Measurements from ENCODE around the gene PHLDB3. TPM values are rescaled to one million over a fixed set of nuclear protein-coding genes. Genes with fewer than 3 reads are reported as not detected.

Gene PHLDB3
- polyA plus RNA-seq, 2 of the 4 experiments (the other 2 are of a cell fraction) = 5.5 to 12.0 TPM

- WGBS (ENCODE audit: missing lambda C conversion rate) = 1% methylated on average over 28 of the region's 47 CpGs
- peak; percentile 96 for TF ChIP-seq MAX (IDR thresholded peaks at IDR 0.05)
- 0 out of 2 replicates have a peak, but pooled peaks have one; percentile 3 for TF ChIP-seq EHF (CRISPR knock-in tag; IDR thresholded peaks at IDR 0.05)
- TF ChIP-seq FOSB (CRISPR knock-in tag; IDR thresholded peaks at IDR 0.05) = no peak
- TF ChIP-seq, protein P1, sequence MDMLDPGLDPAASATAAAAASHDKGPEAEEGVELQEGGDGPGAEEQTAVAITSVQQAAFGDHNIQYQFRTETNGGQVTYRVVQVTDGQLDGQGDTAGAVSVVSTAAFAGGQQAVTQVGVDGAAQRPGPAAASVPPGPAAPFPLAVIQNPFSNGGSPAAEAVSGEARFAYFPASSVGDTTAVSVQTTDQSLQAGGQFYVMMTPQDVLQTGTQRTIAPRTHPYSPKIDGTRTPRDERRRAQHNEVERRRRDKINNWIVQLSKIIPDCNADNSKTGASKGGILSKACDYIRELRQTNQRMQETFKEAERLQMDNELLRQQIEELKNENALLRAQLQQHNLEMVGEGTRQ (IDR thresholded peaks at IDR 0.05) = 0 out of 2 replicates have a peak, but pooled peaks have one; percentile 18
- TF ChIP-seq KDM1A (IDR thresholded peaks at IDR 0.05; ENCODE audit: low read depth) = no peak
- 0 out of 2 replicates have a peak, but pooled peaks have one; percentile 63 for TF ChIP-seq TFCP2L1 (CRISPR knock-in tag; IDR thresholded peaks at IDR 0.05)
- TF ChIP-seq HEYL (CRISPR knock-in tag; IDR thresholded peaks at IDR 0.05) = no peak
- TF ChIP-seq JUN (IDR thresholded peaks at IDR 0.05) = peak; percentile 32 to 57; a peak in 3 of 5 replicates
- no peak for TF ChIP-seq NFE2L2 (conservative IDR thresholded peaks at IDR 0.05; ENCODE audit: low read length)
- TF ChIP-seq, protein P2, sequence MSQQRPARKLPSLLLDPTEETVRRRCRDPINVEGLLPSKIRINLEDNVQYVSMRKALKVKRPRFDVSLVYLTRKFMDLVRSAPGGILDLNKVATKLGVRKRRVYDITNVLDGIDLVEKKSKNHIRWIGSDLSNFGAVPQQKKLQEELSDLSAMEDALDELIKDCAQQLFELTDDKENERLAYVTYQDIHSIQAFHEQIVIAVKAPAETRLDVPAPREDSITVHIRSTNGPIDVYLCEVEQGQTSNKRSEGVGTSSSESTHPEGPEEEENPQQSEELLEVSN (IDR thresholded peaks at IDR 0.05; ENCODE audit: borderline replicate concordance, low read depth) = peak; percentile 95
- TF ChIP-seq RNF2 (IDR thresholded peaks at IDR 0.05; ENCODE audit: borderline replicate concordance, low read depth) = no peak
- TF ChIP-seq CHD4 (IDR thresholded peaks at IDR 0.05; ENCODE audit: borderline replicate concordance) = no peak
- TF ChIP-seq PBX3 (IDR thresholded peaks at IDR 0.05) = no peak
- TF ChIP-seq POLR2A (IDR thresholded peaks at IDR 0.05; ENCODE audit: low read length) = peak; percentile 79
- TF ChIP-seq MAFK (IDR thresholded peaks at IDR 0.05; ENCODE audit: partially characterized antibody) = peak; percentile 28
- TF ChIP-seq PHF8 (IDR thresholded peaks at IDR 0.05; ENCODE audit: borderline replicate concordance, low read depth) = 0 out of 2 replicates have a peak, but pooled peaks have one; percentile 31
- TF ChIP-seq SMC3 (IDR thresholded peaks at IDR 0.05) = no peak
- TF ChIP-seq RARB (CRISPR knock-in tag; IDR thresholded peaks at IDR 0.05) = no peak
- TF ChIP-seq MYC (IDR thresholded peaks at IDR 0.05; ENCODE audit: borderline replicate concordance, low read length) = peak; percentile 2; the same call in 1 of the 2 replicates
- no peak for TF ChIP-seq HES2 (IDR thresholded peaks at IDR 0.05)
- no peak for TF ChIP-seq CBX2 (IDR thresholded peaks at IDR 0.05; ENCODE audit: borderline replicate concordance, low read depth)
- no peak for TF ChIP-seq HOXA7 (CRISPR knock-in tag; IDR thresholded peaks at IDR 0.05)
- no peak for TF ChIP-seq EHMT2 (IDR thresholded peaks at IDR 0.05; ENCODE audit: low read depth)
- TF ChIP-seq BHLHE40 (IDR thresholded peaks at IDR 0.05; ENCODE audit: low read depth, low read length) = no peak
- POLR2A ChIA-PET = interaction anchor here (0.6 to 2.6 kb wide), 17 partner anchors 11 to 842 kb away, joined by 3 to 21 read pairs (median 5); partner anchors contain the start of genes IRGQ, PHLDB3, PINLYP and SMG9
- CTCF ChIA-PET = interaction anchor here (0.5 to 15.3 kb wide), 16 partner anchors 9 to 1076 kb away, joined by 3 to 167 read pairs (median 4); partner anchors contain the start of genes IRGQ, PHLDB3 and ZNF576
- FAIRE-seq (peak; percentile 98), ATAC-seq (peak; percentile 70 to 83), DNase-seq (ENCODE audit: low read depth in 1 of 2, low spot score in 1 of 2) (peak; percentile 95 to 99)
- Histone ChIP-seq H3K27ac (peak within 1 kb of the TSS; percentile 90 to 93), H3K4me1 (peaks cover 14% of the 10 kb centered on the region), H3K4me2 (peak within 1 kb of the TSS; percentile 91), H3K9me3 (no peaks in the 10 kb centered on the region), H3K4me3 (peak within 1 kb of the TSS; percentile 57)
Measured at GRCh38 chr19:43532962-43533545, 28.5 kb upstream of the PHLDB3 start, which contains the start of gene ZNF575. ZNF575 (plus strand) TSS chr19:43533188; CDS start chr19:43534423, 1,235 bp downstream.

- 18% methylated on average over 16 of the region's 16 CpGs for WGBS (ENCODE audit: missing lambda C conversion rate)
- FAIRE-seq = no peak
- peak in 1 of 2 experiments; percentile 79 for DNase-seq (ENCODE audit: low read depth in 1 of 2, low spot score in 1 of 2)
- TF ChIP-seq RFX5 (IDR thresholded peaks at IDR 0.05) = no peak
- TF ChIP-seq POLR2AphosphoS2 (conservative IDR thresholded peaks at IDR 0.05; ENCODE audit: low read length) = no peak
- no peak for TF ChIP-seq KDM1A (IDR thresholded peaks at IDR 0.05; ENCODE audit: low read depth)
- TF ChIP-seq EHMT2 (IDR thresholded peaks at IDR 0.05; ENCODE audit: low read depth) = no peak
- TF ChIP-seq HES2 (IDR thresholded peaks at IDR 0.05) = no peak
- no peak for TF ChIP-seq CEBPB (IDR thresholded peaks at IDR 0.05)
- TF ChIP-seq HMGXB4 (CRISPR knock-in tag; IDR thresholded peaks at IDR 0.05; ENCODE audit: borderline replicate concordance) = no peak
- TF ChIP-seq POLR2A (IDR thresholded peaks at IDR 0.05; ENCODE audit: low read length) = peak; percentile 39
- no peak for TF ChIP-seq SMC3 (IDR thresholded peaks at IDR 0.05)
- no peak for TF ChIP-seq FOSL2 (IDR thresholded peaks at IDR 0.05)
- TF ChIP-seq FOSL2 (CRISPR knock-in tag; IDR thresholded peaks at IDR 0.05) = no peak
Measured at GRCh38 chr19:43532571-43532961, 28.0 kb upstream of the PHLDB3 start.

More at GRCh38 chr19:43532571-43532961, 28.0 kb upstream of the PHLDB3 start:
- Histone ChIP-seq H3K4me2 (peak overlapping the region; percentile 91), H3K4me3 (peak overlapping the region; percentile 57), H3K9me3 (no peaks in the 10 kb centered on the region), H3K27ac (peak overlapping the region; percentile 90 to 93), H3K4me1 (peaks cover 19% of the 10 kb centered on the region)
- POLR2A ChIA-PET = interaction anchor here (0.6 to 2.6 kb wide), 17 partner anchors 11 to 841 kb away, joined by 3 to 21 read pairs (median 5); partner anchors contain the start of genes IRGQ, PHLDB3, PINLYP and SMG9
- CTCF ChIA-PET = interaction anchor here (0.5 to 15.3 kb wide), 16 partner anchors 9 to 1076 kb away, joined by 3 to 167 read pairs (median 4); partner anchors contain the start of genes IRGQ, PHLDB3 and ZNF576
- peak; percentile 45 to 51 for ATAC-seq
